ENCODE results near the gene CEP162.

- TF ChIP-seq POLR2A (IDR thresholded peaks at IDR 0.05) (no peak), CTCF (IDR thresholded peaks at IDR 0.05) (no peak)
Observed at GRCh38 chr6:84086545-84087429, 140.7 kb downstream of the CEP162 start.

All from heart left ventricle (tissue), 13 donors.